HFFc6 (cell line): ENCODE data around the gene MRPS14. TPM values are rescaled to one million over a fixed set of nuclear protein-coding genes. Genes with fewer than 3 reads are reported as not detected.

Experiments
- DNase-seq: peaks from one replicate; pipeline ENCODE4 v3.0.0-alpha.2; 2018
- H3K27ac Mint-ChIP-seq: 2 replicates; pipeline ENCODE4 v1.8.0; 2020; ENCODE audit warnings: mild to moderate bottlenecking, mixed read lengths
- H3K27me3 Mint-ChIP-seq: 2 replicates; pipeline ENCODE4 v1.8.0; 2021; ENCODE audit warnings: mild to moderate bottlenecking, moderate library complexity, mixed read lengths; ENCODE audit not compliant: insufficient read depth
- H3K36me3 Mint-ChIP-seq: 2 replicates; pipeline ENCODE4 v1.8.0; 2021; ENCODE audit warnings: low read depth, mixed read lengths
- H3K4me1 Mint-ChIP-seq: 2 replicates; pipeline ENCODE4 v1.8.0; 2020; ENCODE audit warnings: low read depth, mixed read lengths
- H3K4me3 Mint-ChIP-seq: 2 replicates; pipeline ENCODE4 v1.8.0; 2020; ENCODE audit warnings: mild to moderate bottlenecking, moderate library complexity, mixed read lengths
- H3K9me3 Mint-ChIP-seq: 2 replicates; pipeline ENCODE4 v1.8.0; 2020; ENCODE audit warnings: mild to moderate bottlenecking, mixed read lengths
- total RNA-seq, 6 experiments: library from RNA; stranded (reverse); fragmentation: NEBNext Ultra II Directional; extraction: Animal tissue kit (Norgen Biotek cat#: 25700); gene quantifications; 2 replicates in 1 of 6; 3 replicates in 5 of 6; pipeline ENCODE4 v1.2.3, GENCODE V29; 2021
- TF ChIP-seq, protein P1 (sequence below): fragments of 200-600 bp; sonication (generic); IDR thresholded peaks from 2 replicates; pipeline ENCODE4 v1.5.0; 2021; ENCODE audit warnings: antibody characterized with exemption, mild to moderate bottlenecking

The MRPS14 gene
- total RNA-seq, 6 experiments from 2014 or later = 30.1 to 43.4 (median 36.6) TPM

DNA sequence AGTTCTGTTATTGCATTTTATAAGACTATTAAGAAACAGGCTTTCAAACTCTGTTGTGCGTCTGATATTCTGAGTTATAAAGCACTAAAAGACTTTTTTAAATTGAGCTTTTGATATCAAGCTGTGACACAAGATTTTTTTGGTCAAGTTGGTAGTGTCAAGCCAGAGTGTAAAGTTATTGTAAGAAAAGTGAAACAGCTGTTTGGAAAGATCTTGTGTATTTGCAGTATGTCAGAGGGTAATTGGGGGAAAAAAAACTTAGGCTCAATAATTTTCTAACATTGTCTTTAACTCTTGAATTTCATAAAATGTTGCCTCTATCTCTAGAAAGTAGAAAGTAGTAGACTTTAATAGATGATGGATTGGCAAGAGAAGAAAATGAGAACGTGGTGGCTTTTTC is 19.7 kb downstream of the MRPS14 start:
- H3K36me3 Mint-ChIP-seq = peaks cover 10% of the 10 kb centered on the region
- TF ChIP-seq, protein P1, sequence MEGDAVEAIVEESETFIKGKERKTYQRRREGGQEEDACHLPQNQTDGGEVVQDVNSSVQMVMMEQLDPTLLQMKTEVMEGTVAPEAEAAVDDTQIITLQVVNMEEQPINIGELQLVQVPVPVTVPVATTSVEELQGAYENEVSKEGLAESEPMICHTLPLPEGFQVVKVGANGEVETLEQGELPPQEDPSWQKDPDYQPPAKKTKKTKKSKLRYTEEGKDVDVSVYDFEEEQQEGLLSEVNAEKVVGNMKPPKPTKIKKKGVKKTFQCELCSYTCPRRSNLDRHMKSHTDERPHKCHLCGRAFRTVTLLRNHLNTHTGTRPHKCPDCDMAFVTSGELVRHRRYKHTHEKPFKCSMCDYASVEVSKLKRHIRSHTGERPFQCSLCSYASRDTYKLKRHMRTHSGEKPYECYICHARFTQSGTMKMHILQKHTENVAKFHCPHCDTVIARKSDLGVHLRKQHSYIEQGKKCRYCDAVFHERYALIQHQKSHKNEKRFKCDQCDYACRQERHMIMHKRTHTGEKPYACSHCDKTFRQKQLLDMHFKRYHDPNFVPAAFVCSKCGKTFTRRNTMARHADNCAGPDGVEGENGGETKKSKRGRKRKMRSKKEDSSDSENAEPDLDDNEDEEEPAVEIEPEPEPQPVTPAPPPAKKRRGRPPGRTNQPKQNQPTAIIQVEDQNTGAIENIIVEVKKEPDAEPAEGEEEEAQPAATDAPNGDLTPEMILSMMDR = no peak
- H3K27ac Mint-ChIP-seq = no peak overlapping the region; the same call in 1 of the 2 replicates
- peaks cover 4% of the 10 kb centered on the region; the same call in 1 of the 2 replicates for H3K27me3 Mint-ChIP-seq
- DNase-seq = no peak
- H3K4me3 Mint-ChIP-seq = no peak overlapping the region
- no peaks in the 10 kb centered on the region for H3K9me3 Mint-ChIP-seq
- H3K4me1 Mint-ChIP-seq = peaks cover 48% of the 10 kb centered on the region

DNA sequence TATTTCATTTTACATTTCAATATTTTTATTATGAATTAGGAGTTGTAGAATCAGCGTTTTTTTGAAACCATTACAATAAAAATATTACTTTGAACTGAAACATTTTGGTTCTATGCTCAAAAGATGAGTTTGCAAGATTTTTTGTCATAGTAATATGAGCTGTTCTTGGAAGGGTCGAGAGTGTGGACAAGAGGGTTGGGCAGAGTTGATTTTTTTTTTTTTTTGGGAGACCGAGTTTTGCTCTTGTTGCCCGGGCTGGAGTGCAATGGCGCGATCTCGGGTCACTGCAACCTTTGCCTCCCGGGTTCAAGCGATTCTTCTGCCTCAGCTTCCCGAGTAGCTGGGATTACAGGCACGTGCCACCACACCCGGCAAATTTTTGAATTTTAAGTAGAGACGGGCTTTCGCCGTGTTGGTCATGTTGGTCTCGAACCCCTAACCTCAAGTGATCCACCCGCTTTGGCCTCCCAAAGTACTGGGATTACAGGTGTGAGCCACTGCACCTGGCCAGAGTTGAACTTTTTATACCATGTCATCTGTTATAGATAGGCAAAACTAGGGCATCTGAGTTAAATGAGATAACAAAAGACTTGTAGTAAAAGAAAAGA is 20.2 kb downstream of the MRPS14 start:
- peaks cover 7% of the 10 kb centered on the region for H3K36me3 Mint-ChIP-seq
- DNase-seq = no peak
- peaks cover 4% of the 10 kb centered on the region; the same call in 1 of the 2 replicates for H3K27me3 Mint-ChIP-seq
- H3K4me1 Mint-ChIP-seq = peaks cover 48% of the 10 kb centered on the region
- H3K9me3 Mint-ChIP-seq = no peaks in the 10 kb centered on the region
- TF ChIP-seq, protein P1 = no peak
- H3K4me3 Mint-ChIP-seq = no peak overlapping the region
- no peak overlapping the region; the same call in 1 of the 2 replicates for H3K27ac Mint-ChIP-seq

DNA sequence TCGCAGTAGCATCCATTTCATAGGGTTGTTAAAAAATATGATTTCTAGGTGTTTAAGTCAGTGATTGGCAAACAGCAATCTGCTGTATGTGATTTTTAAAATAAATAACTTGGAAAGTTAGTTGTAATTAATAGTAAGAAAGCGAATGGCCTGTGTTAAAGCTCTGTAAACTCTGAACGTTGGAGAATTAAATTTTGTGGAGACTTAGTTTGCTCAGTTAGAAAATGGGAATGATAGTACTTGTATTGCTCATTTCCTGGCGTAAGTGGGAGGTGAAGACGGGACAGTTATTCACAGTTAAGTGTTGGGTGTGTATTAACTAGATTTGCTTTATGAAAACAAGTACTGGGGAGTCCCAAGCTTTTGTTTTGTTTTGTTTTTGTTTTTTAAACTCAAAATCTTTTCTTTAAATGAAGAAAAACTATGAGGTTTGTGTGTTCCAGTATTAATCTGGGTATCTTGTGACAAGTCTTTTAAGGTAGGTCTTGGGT is 22.5 kb downstream of the MRPS14 start:
- Mint-ChIP-seq H3K9me3 (no peaks in the 10 kb centered on the region), H3K4me3 (no peak overlapping the region), H3K27ac (no peak overlapping the region), H3K4me1 (peaks cover 71% of the 10 kb centered on the region), H3K36me3 (peaks cover 11% of the 10 kb centered on the region), H3K27me3 (peaks cover 4% of the 10 kb centered on the region; the same call in 1 of the 2 replicates)
- TF ChIP-seq, protein P1 = no peak
- DNase-seq = no peak

DNA sequence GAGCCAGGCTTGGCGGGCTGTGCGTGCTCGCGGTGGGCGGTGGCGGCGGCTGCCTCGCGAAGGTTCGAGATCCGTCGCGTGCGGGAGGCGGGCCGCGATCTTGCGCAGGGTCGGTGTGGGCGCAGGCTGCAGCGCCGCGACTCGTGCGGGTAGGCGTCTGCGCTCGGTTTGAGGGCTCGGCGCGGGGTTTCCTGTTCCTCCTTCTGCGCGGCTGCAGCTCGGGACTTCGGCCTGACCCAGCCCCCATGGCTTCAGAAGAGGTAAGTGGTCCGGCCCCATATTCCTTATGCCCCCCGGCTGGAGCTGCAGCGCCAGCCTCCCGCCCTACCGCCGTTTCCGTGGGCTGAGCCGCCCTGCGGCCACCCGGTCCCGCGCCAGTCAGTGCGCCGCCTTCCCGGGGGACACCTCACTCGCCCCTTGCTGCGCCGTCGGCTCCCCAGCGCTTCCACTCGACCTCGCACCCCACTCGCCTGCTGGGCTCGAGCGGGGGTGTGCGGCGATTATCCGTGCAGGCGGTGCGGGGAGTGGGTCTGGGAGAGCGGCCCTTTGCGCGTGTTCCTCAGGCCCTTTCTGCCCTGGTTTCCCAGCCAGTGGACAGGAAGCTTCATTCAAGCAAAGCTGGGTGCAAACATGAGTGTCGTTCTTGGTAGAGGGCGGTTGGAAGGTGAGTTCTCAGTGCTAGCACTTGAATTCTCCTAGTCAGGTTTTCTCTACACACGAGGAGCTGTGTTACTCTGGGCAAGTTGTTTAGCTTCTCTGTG is 23.1 kb downstream of the MRPS14 start, which contains the start of gene CACYBP:
Gene CACYBP, plus strand, starts transcription at position 12 of the 761 bp plus-strand sequence. Its CDS starts 234 bp downstream, at position 246.
- H3K27ac Mint-ChIP-seq = no peak within 1 kb of the TSS
- DNase-seq = peak; percentile 23
- peaks cover 11% of the 10 kb centered on the region for H3K36me3 Mint-ChIP-seq
- TF ChIP-seq, protein P1 = no peak
- peaks cover 4% of the 10 kb centered on the region; the same call in 1 of the 2 replicates for H3K27me3 Mint-ChIP-seq
- no peak within 1 kb of the TSS for H3K4me3 Mint-ChIP-seq
- H3K9me3 Mint-ChIP-seq = no peaks in the 10 kb centered on the region
- H3K4me1 Mint-ChIP-seq = peaks cover 73% of the 10 kb centered on the region

DNA sequence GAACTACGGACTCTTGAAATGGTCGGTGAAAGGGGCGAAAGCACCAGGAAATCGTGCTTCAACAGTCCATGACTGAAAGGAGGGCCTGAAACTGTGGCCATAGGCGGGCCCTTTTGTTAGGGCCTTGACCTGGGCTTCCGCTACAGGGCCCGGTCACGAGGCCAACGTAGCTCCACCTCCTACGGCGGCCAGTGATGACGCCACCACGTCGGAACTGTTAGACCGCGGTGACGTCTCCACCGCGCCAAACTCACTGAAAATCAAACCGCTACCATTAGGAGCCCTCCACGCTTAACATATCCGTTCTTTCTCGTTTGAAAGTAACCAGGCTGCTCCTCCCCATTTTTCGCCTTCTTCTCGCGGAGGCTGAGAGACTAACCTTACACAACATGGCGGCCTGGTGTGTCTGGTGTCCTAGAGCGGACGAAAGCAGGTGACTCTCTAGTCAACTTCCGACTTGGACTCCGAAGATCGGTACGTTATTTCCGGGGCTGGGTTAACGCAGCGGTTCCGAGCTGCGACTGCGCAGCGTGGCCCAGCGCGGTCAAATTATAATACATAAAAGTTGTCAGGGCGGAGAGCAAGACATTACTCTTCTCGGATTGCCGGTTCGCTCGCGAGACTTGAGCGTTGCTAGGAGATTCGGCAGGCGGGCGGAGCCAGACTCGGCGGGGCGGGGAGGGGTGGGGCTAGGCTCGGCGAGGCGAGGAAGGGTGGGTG is 23.8 kb downstream of the MRPS14 start:
- H3K27me3 Mint-ChIP-seq = peaks cover 4% of the 10 kb centered on the region; the same call in 1 of the 2 replicates
- TF ChIP-seq, protein P1 = no peak
- H3K9me3 Mint-ChIP-seq = no peaks in the 10 kb centered on the region
- peak; percentile 99 for DNase-seq
- peaks cover 72% of the 10 kb centered on the region for H3K4me1 Mint-ChIP-seq
- H3K36me3 Mint-ChIP-seq = peaks cover 11% of the 10 kb centered on the region
- no peak overlapping the region for H3K4me3 Mint-ChIP-seq
- no peak overlapping the region for H3K27ac Mint-ChIP-seq
